ENCODE data around the gene RAX. TPM values are rescaled to one million over a fixed set of nuclear protein-coding genes. Genes with fewer than 3 reads are reported as not detected.
"Not testable (repeated sequence)": the region's sequence is repeated elsewhere in the genome, so short reads cannot be mapped to it uniquely, and the experiment has no call there.

RAX gene
- total and polyA plus RNA-seq, 2 experiments from 2014 or later, result not detected

- Histone ChIP-seq H3K27me3 (replicated peaks; ENCODE audit: insufficient read depth) (peaks cover 68% of the 10 kb centered on the region), H3K4me2 (ENCODE audit: unreplicated experiment) (no peak overlapping the region), H4K20me1 (ENCODE audit: insufficient read depth) (no peaks in the 10 kb centered on the region), H3K36me3 (ENCODE audit: low read depth) (no peaks in the 10 kb centered on the region), H3K9me2 (ENCODE audit: insufficient read depth) (no peaks in the 10 kb centered on the region), H3K9me3 (ENCODE audit: low read depth) (no peaks in the 10 kb centered on the region), H3K9ac (no peak overlapping the region), H2AFZ (no peak overlapping the region), H3K4me3 (no peak overlapping the region), H3K27ac (no peak overlapping the region), H3K4me1 (ENCODE audit: insufficient read depth) (no peaks in the 10 kb centered on the region), H3K79me2 (ENCODE audit: insufficient read depth) (no peaks in the 10 kb centered on the region), H3F3A (ENCODE audit: insufficient read depth) (no peaks in the 10 kb centered on the region; the same call in 1 of the 2 replicates)
- no peak for DNase-seq
- TF ChIP-seq EZH2phosphoT487 (IDR thresholded peaks at IDR 0.05; ENCODE audit: insufficient read depth, low read depth) (no peak), EZH2 (IDR thresholded peaks at IDR 0.05; ENCODE audit: insufficient read depth, poor library complexity, severe bottlenecking) (no peak)
- in situ Hi-C loops (cut with MboI), result no loop called here
- WGBS, 2 experiments (ENCODE audit: low coverage in 1 of 2, low lambda C conversion rate in 2 of 2, missing lambda C conversion rate in 2 of 2), result 18 to 22% methylated on average over 17 of the region's 17 CpGs
Measured at GRCh38 chr18:59264121-59264571, 9.1 kb downstream of the RAX start.

- TF ChIP-seq EZH2phosphoT487 (IDR thresholded peaks at IDR 0.05; ENCODE audit: insufficient read depth, low read depth), result no peak
- TF ChIP-seq EZH2 (IDR thresholded peaks at IDR 0.05; ENCODE audit: insufficient read depth, poor library complexity, severe bottlenecking), result no peak
- in situ Hi-C loops (cut with MboI), result no loop called here
- Histone ChIP-seq H3K9me2 (ENCODE audit: insufficient read depth) (no peaks in the 10 kb centered on the region), H3K36me3 (ENCODE audit: low read depth) (no peaks in the 10 kb centered on the region), H3K79me2 (ENCODE audit: insufficient read depth) (no peaks in the 10 kb centered on the region), H3K27me3 (replicated peaks; ENCODE audit: insufficient read depth) (peaks cover 65% of the 10 kb centered on the region), H3K9me3 (ENCODE audit: low read depth) (no peaks in the 10 kb centered on the region), H3K27ac (no peak overlapping the region), H2AFZ (no peak overlapping the region), H4K20me1 (ENCODE audit: insufficient read depth) (no peaks in the 10 kb centered on the region), H3K4me1 (ENCODE audit: insufficient read depth) (no peaks in the 10 kb centered on the region), H3K9ac (no peak overlapping the region), H3K4me2 (ENCODE audit: unreplicated experiment) (no peak overlapping the region), H3K4me3 (no peak overlapping the region), H3F3A (ENCODE audit: insufficient read depth) (no peaks in the 10 kb centered on the region; the same call in 1 of the 2 replicates)
- 69 to 72% methylated on average over 16 of the region's 16 CpGs for WGBS, 2 experiments (ENCODE audit: low coverage in 1 of 2, low lambda C conversion rate in 2 of 2, missing lambda C conversion rate in 2 of 2)
- DNase-seq, result no peak
Measured at GRCh38 chr18:59263661-59264060, 9.6 kb downstream of the RAX start.

- H3K9me3 ChIP-seq (ENCODE audit: low read depth); H2AFZ ChIP-seq; H3K4me3 ChIP-seq; H3F3A ChIP-seq (ENCODE audit: insufficient read depth); H3K4me2 ChIP-seq (ENCODE audit: unreplicated experiment); H3K9ac ChIP-seq; H3K27ac ChIP-seq; in situ Hi-C loops (cut with MboI); H3K36me3 ChIP-seq (ENCODE audit: low read depth); H3K79me2 ChIP-seq (ENCODE audit: insufficient read depth); H3K9me2 ChIP-seq (ENCODE audit: insufficient read depth); DNase-seq; H4K20me1 ChIP-seq (ENCODE audit: insufficient read depth); H3K4me1 ChIP-seq (ENCODE audit: insufficient read depth): not testable (repeated sequence)
- H3K27me3 ChIP-seq (replicated peaks; ENCODE audit: insufficient read depth), result peaks cover 51% of the 10 kb centered on the region
- WGBS, 2 experiments (ENCODE audit: low coverage in 1 of 2, low lambda C conversion rate in 2 of 2, missing lambda C conversion rate in 2 of 2), result 53 to 60% methylated on average over 2 of the region's 2 CpGs
Measured at GRCh38 chr18:59262243-59262642, 11.0 kb downstream of the RAX start.

- in situ Hi-C loops (cut with MboI), result not testable (repeated sequence)
- WGBS, 2 experiments (ENCODE audit: low coverage in 1 of 2, low lambda C conversion rate in 2 of 2, missing lambda C conversion rate in 2 of 2), result 68 to 73% methylated on average over 3 of the region's 3 CpGs
Measured at GRCh38 chr18:59261842-59262241, 11.4 kb downstream of the RAX start.

GRCh38 chr18:59255491-59255890 is 17.8 kb downstream of the RAX start:
- H4K20me1 ChIP-seq (ENCODE audit: insufficient read depth); in situ Hi-C loops (cut with MboI); DNase-seq; H3K27ac ChIP-seq; H3K79me2 ChIP-seq (ENCODE audit: insufficient read depth); H3F3A ChIP-seq (ENCODE audit: insufficient read depth); H3K36me3 ChIP-seq (ENCODE audit: low read depth); H3K4me3 ChIP-seq; H3K9me2 ChIP-seq (ENCODE audit: insufficient read depth); H3K4me2 ChIP-seq (ENCODE audit: unreplicated experiment); H3K4me1 ChIP-seq (ENCODE audit: insufficient read depth); H3K9me3 ChIP-seq (ENCODE audit: low read depth); H3K9ac ChIP-seq; H2AFZ ChIP-seq: not testable (repeated sequence)
- peaks cover 25% of the 10 kb centered on the region for H3K27me3 ChIP-seq (replicated peaks; ENCODE audit: insufficient read depth)
- WGBS, 2 experiments (ENCODE audit: low coverage in 1 of 2, low lambda C conversion rate in 2 of 2, missing lambda C conversion rate in 2 of 2), result 67 to 75% methylated on average over 1 to 20 of the region's 30 CpGs

More at GRCh38 chr18:59261842-59262241, 11.4 kb downstream of the RAX start:
- not testable (repeated sequence) for DNase-seq; H3K9me3 ChIP-seq (ENCODE audit: low read depth); H3K36me3 ChIP-seq (ENCODE audit: low read depth); H3F3A ChIP-seq (ENCODE audit: insufficient read depth); H3K27ac ChIP-seq; H3K4me2 ChIP-seq (ENCODE audit: unreplicated experiment); H3K79me2 ChIP-seq (ENCODE audit: insufficient read depth); H4K20me1 ChIP-seq (ENCODE audit: insufficient read depth); H3K9ac ChIP-seq; H2AFZ ChIP-seq; H3K9me2 ChIP-seq (ENCODE audit: insufficient read depth); H3K4me1 ChIP-seq (ENCODE audit: insufficient read depth); H3K4me3 ChIP-seq
- H3K27me3 ChIP-seq (replicated peaks; ENCODE audit: insufficient read depth), result peaks cover 47% of the 10 kb centered on the region

Measured in GM23248 (cell line).